Natural killer cell (primary cell): Measurements from ENCODE around the gene CAPN5. TPM values are rescaled to one million over a fixed set of nuclear protein-coding genes. Genes with fewer than 3 reads are reported as not detected.

ENCODE experiments used
- ATAC-seq, 3 donors: fragments of 150-1000 bp in 2 of 3; fragments of 200-7000 bp in 1 of 3; cut with Tn5 transposase; 1 replicate in 1 of 3; 2 replicates in 2 of 3; pipeline ENCODE4 v1.10.0; 2021; ENCODE audit warnings: mild to moderate bottlenecking in 2 of 3, moderate library complexity in 2 of 3
- DNase-seq, 2 donors: peaks; one replicate each; pipeline versions ENCODE4 v3.0.0 to v3.0.0-alpha.2; 2013 to 2021; ENCODE audit warnings: mixed read lengths in 1 of 2
- H3K27ac ChIP-seq: one replicate; pipeline ENCODE4 v1.5.1; 2013; ENCODE audit warnings: mild to moderate bottlenecking, low read length
- H3K27me3 ChIP-seq: one replicate; pipeline ENCODE4 v1.6.1; 2013; ENCODE audit warnings: low read length; ENCODE audit not compliant: control insufficient read depth, insufficient read depth
- H3K36me3 ChIP-seq: one replicate; pipeline ENCODE4 v1.6.1; 2013; ENCODE audit warnings: low read length; ENCODE audit not compliant: control insufficient read depth, insufficient read depth
- H3K4me1 ChIP-seq: one replicate; pipeline ENCODE4 v1.6.1; 2013; ENCODE audit warnings: low read length; ENCODE audit not compliant: control insufficient read depth, insufficient read depth
- H3K4me3 ChIP-seq: one replicate; pipeline ENCODE4 v1.5.1; 2013; ENCODE audit warnings: low read length
- H3K9me3 ChIP-seq: one replicate; pipeline ENCODE4 v1.6.1; 2013; ENCODE audit warnings: low read length; ENCODE audit not compliant: control insufficient read depth, insufficient read depth
- H3K27ac Mint-ChIP-seq, 2 donors: one replicate each; pipeline ENCODE4 v1.8.0; 2022; ENCODE audit warnings: mild to moderate bottlenecking in 2 of 2, mixed read lengths in 2 of 2, moderate library complexity in 1 of 2
- H3K27me3 Mint-ChIP-seq, 2 donors: one replicate each; pipeline ENCODE4 v1.8.0; 2022; ENCODE audit warnings: low read depth in 2 of 2, mixed read lengths in 2 of 2
- H3K36me3 Mint-ChIP-seq: one replicate; pipeline ENCODE4 v1.8.0; 2022; ENCODE audit warnings: mixed read lengths
- H3K4me1 Mint-ChIP-seq, 2 donors: one replicate each; pipeline ENCODE4 v1.8.0; 2022; ENCODE audit warnings: mixed read lengths in 2 of 2
- H3K4me3 Mint-ChIP-seq: one replicate; pipeline ENCODE4 v1.8.0; 2022; ENCODE audit warnings: mild to moderate bottlenecking, moderate library complexity, mixed read lengths
- H3K9me3 Mint-ChIP-seq, 2 donors: one replicate each; pipeline ENCODE4 v1.8.0; 2022; ENCODE audit warnings: mixed read lengths in 2 of 2
- CTCF ChIP-seq: fragments of 200-600 bp; IDR thresholded peaks from one replicate; pipeline ENCODE4 v1.8.0; 2022; ENCODE audit warnings: antibody characterized with exemption
- whole genome bisulfite sequencing: methylation state at CpG from one replicate; pipeline ENCODE4 v1.1.7; 2013; ENCODE audit warnings: missing lambda C conversion rate; ENCODE audit not compliant: insufficient coverage; 5-methylcytosine and 5-hydroxymethylcytosine counted together
- intact Hi-C: fragments of 100-400 bp; cut with micrococcal nuclease; formaldehyde crosslinking; loops from one replicate; pipeline ENCODE4 v1.14.2; 2022
- total RNA-seq, 4 donors: library from RNA; stranded (reverse); fragments of 120-200 nt in 1 of 4; gene quantifications; one replicate each; pipeline versions ENCODE4 v1.2.3 to v1.2.4, GENCODE V29; 2013 to 2022

CAPN5 gene
- total RNA-seq, 3 donors from 2014 or later (not counting 1 experiment from before 2014, with no cell fraction given): 32.3 to 34.5 (median 34.3) TPM

DNA sequence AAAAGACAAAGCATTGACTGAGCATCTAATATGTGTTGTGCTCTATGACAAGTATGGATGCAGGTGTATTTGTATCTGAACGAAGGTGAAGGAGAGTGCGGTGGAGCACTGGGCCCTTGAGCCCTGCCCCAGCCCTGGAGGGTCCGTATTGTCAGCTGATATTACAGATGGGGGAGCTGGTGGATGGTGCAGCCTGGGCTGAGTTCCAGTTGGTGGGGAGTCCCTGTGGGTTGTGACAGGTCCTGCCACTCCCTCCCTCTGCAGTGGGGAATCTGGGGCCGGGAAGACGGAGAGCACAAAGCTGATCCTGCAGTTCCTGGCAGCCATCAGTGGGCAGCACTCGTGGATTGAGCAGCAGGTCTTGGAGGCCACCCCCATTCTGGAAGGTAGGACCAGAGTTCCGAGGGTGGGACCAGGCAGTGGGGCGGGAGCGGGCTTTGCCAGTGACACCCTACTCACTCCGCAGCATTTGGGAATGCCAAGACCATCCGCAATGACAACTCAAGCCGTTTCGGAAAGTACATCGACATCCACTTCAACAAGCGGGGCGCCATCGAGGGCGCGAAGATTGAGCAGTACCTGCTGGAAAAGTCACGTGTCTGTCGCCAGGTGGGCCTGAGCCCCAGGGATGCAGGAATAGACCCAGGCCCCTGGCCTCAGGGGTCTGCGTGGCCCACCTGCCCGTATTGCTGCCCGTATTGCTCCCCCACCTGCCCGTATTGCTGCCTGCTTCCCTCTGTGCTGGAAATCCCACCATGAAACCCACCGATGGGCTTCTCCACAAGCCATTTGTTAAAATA lies 89.8 kb downstream of the CAPN5 start:
- Mint-ChIP-seq H3K27me3 (peaks cover 17 to 19% of the 10 kb centered on the region in 2 donors), H3K4me1 (peaks cover 33 to 45% of the 10 kb centered on the region in 2 donors), H3K4me3 (no peak overlapping the region), H3K36me3 (no peaks in the 10 kb centered on the region), H3K27ac (no peak overlapping the region), H3K9me3 (no peaks in the 10 kb centered on the region)
- peaks cover 4% of the 10 kb centered on the region for H3K27me3 ChIP-seq
- TF ChIP-seq CTCF: no peak
- no peak for ATAC-seq
- no peak overlapping the region for H3K27ac ChIP-seq
- H3K9me3 ChIP-seq: no peaks in the 10 kb centered on the region
- intact Hi-C loops: no loop called here
- DNase-seq: no peak
- no peaks in the 10 kb centered on the region for H3K36me3 ChIP-seq
- WGBS: 96% methylated on average over 26 of the region's 26 CpGs
- peaks cover 43% of the 10 kb centered on the region for H3K4me1 ChIP-seq
- no peak overlapping the region for H3K4me3 ChIP-seq

DNA sequence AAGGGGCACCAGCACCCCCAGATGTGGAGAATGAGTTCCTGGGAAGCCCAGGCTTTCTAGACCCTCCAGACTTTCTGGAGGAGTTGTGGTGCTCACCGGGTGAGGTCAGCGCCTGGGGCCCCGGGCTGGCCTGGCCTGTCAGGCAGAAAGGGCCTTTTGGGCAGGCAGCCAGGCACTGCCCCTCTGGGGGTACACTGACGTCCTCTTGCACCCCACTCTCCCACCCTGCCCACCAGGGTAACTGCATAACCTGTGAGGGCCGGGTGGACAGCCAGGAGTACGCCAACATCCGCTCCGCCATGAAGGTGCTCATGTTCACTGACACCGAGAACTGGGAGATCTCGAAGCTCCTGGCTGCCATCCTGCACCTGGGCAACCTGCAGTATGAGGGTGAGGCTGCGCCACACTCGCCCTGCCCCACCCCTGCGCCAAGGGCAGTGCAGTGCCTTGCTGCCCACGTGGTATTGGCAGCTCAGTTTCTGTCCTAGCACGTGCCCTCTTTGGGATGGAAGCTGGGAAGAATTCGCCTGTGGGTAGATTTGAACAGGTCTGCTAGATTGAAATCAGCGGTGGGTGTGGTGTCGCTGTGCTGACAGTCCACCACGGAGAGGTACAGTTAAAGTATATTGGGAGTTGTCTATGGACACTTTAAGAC lies 91.4 kb downstream of the CAPN5 start:
- Mint-ChIP-seq H3K27me3 (peaks cover 8 to 13% of the 10 kb centered on the region in 2 donors), H3K9me3 (no peaks in the 10 kb centered on the region), H3K4me1 (peaks cover 18 to 29% of the 10 kb centered on the region in 2 donors), H3K36me3 (no peaks in the 10 kb centered on the region), H3K27ac (no peak overlapping the region), H3K4me3 (no peak overlapping the region)
- intact Hi-C loops: no loop called here
- Histone ChIP-seq H3K27me3 (peaks cover 3% of the 10 kb centered on the region), H3K9me3 (no peaks in the 10 kb centered on the region), H3K4me1 (peaks cover 28% of the 10 kb centered on the region), H3K36me3 (no peaks in the 10 kb centered on the region), H3K27ac (no peak overlapping the region), H3K4me3 (no peak overlapping the region)
- TF ChIP-seq CTCF: no peak
- ATAC-seq (no peak), DNase-seq (no peak)
- WGBS: 91% methylated on average over 19 of the region's 19 CpGs

DNA sequence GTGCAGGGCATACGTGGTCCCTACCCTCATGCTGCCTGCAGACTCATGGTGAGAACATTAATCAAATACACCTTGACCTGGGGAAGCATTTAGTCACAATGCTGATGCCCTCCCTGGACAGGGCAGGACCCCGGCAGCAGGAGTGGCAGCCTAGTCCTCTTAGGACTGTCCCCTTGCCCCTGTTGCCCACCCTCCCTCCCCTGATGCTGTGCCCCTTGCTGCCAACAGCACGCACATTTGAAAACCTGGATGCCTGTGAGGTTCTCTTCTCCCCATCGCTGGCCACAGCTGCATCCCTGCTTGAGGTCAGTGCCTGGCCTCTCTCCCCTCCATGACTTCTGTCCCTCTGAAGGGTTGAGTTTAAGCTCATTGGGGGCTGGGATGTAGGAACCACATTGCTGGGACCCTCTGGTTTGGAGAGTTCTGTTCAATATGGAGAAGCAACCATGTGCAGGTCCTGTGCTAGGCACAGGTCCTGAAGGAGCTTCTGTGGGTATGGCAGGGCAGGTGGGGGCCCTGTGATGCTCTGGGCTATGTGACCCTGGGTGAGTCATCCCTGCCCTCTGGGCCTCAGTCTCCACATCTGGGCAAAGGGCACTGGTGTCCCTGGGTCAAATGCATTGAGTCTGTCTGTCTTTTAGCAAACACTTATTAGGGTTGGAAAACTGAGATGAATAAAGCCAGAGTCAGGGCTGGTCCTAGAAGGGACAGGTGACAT lies 92.6 kb downstream of the CAPN5 start:
- Histone ChIP-seq H3K4me1 (peaks cover 15% of the 10 kb centered on the region), H3K9me3 (no peaks in the 10 kb centered on the region), H3K4me3 (no peak overlapping the region), H3K27me3 (no peaks in the 10 kb centered on the region), H3K36me3 (no peaks in the 10 kb centered on the region), H3K27ac (no peak overlapping the region)
- DNase-seq (no peak), ATAC-seq (no peak)
- intact Hi-C loops: no loop called here
- Mint-ChIP-seq H3K4me1 (peaks cover 6 to 17% of the 10 kb centered on the region in 2 donors), H3K4me3 (no peak overlapping the region), H3K27ac (no peak overlapping the region), H3K27me3 (peaks cover 8 to 10% of the 10 kb centered on the region in 2 donors), H3K36me3 (no peaks in the 10 kb centered on the region), H3K9me3 (no peaks in the 10 kb centered on the region)
- TF ChIP-seq CTCF: no peak
- WGBS: 78% methylated on average over 4 of the region's 4 CpGs
